Type B pancreatic cell (in vitro differentiated cells): ENCODE data around the gene NUDT6. TPM values are rescaled to one million over a fixed set of nuclear protein-coding genes. Genes with fewer than 3 reads are reported as not detected.

ENCODE experiments used
- DNase-seq: peaks from one replicate; pipeline ENCODE4 v3.0.0; 2021; ENCODE audit warnings: mixed read lengths; ENCODE audit not compliant: unreplicated experiment; ENCODE audit errors: extremely low spot score
- H3K27ac Mint-ChIP-seq: 2 replicates; pipeline ENCODE4 v1.8.0; 2021; ENCODE audit warnings: mild to moderate bottlenecking, mixed read lengths
- H3K27me3 Mint-ChIP-seq: 2 replicates; pipeline ENCODE4 v1.8.0; 2021; ENCODE audit warnings: mixed read lengths
- H3K36me3 Mint-ChIP-seq: 2 replicates; pipeline ENCODE4 v1.8.0; 2021; ENCODE audit warnings: mixed read lengths
- H3K4me1 Mint-ChIP-seq: one replicate; pipeline ENCODE4 v1.8.0; 2021; ENCODE audit warnings: mixed read lengths; ENCODE audit not compliant: unreplicated experiment
- H3K4me3 Mint-ChIP-seq: 2 replicates; pipeline ENCODE4 v1.8.0; 2021; ENCODE audit warnings: mild to moderate bottlenecking, mixed read lengths
- H3K9me3 Mint-ChIP-seq: 2 replicates; pipeline ENCODE4 v1.8.0; 2021; ENCODE audit warnings: mixed read lengths
- total RNA-seq: library from RNA; stranded (reverse); gene quantifications from 2 replicates; pipeline ENCODE4 v1.2.1, GENCODE V29; 2021; ENCODE audit warnings: low replicate concordance
- TF ChIP-seq, protein P1 (sequence below): fragments of 200-600 bp; sonication (generic); conservative IDR thresholded peaks from 2 replicates; pipeline ENCODE4 v1.5.0; 2021; ENCODE audit warnings: antibody characterized with exemption, mild to moderate bottlenecking

NUDT6 gene
- total RNA-seq, 1 donor from 2014 or later: 10.8 TPM

DNA sequence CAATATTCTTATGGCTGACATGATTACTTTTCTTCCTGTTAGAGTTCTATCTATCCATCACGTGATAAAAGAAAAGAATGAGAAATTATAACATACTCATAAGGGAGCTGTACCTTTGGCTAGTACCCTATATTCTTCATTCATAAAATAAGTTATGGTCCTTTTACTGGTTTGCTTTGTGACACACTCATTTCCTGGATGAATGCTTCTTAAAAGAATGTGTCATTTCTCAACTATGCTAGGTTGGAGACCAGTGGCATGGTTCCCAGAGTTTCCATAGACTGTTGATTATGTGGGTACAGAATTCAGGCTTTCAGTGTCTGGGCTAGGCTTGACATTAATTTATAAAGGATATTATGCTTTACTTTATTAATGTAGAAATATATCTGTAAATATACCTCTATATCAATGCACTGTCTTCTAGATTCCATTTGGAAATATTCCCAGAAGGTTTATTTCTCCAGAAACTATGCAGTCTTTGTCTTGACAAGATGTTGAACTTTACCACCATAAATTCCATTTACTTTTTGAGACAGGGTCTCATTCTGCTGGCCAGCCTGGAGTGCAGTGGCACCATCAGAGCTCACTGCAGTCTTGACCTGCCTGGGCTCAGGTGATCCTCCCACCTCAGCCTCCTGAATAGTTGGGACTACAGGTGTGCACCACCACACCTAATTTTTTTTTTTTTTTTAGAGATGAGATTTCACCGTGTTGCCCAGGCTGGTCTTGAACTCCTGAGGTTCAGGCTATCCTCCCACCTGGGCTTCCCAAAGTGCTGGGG, 23.8 kb downstream of the NUDT6 start:
- Mint-ChIP-seq H3K4me3 (no peak overlapping the region), H3K27ac (no peak overlapping the region), H3K27me3 (no peaks in the 10 kb centered on the region), H3K36me3 (peaks cover 11% of the 10 kb centered on the region), H3K9me3 (no peaks in the 10 kb centered on the region), H3K4me1 (no peaks in the 10 kb centered on the region)
- TF ChIP-seq, protein P1, sequence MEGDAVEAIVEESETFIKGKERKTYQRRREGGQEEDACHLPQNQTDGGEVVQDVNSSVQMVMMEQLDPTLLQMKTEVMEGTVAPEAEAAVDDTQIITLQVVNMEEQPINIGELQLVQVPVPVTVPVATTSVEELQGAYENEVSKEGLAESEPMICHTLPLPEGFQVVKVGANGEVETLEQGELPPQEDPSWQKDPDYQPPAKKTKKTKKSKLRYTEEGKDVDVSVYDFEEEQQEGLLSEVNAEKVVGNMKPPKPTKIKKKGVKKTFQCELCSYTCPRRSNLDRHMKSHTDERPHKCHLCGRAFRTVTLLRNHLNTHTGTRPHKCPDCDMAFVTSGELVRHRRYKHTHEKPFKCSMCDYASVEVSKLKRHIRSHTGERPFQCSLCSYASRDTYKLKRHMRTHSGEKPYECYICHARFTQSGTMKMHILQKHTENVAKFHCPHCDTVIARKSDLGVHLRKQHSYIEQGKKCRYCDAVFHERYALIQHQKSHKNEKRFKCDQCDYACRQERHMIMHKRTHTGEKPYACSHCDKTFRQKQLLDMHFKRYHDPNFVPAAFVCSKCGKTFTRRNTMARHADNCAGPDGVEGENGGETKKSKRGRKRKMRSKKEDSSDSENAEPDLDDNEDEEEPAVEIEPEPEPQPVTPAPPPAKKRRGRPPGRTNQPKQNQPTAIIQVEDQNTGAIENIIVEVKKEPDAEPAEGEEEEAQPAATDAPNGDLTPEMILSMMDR: no peak
- no peak for DNase-seq

DNA sequence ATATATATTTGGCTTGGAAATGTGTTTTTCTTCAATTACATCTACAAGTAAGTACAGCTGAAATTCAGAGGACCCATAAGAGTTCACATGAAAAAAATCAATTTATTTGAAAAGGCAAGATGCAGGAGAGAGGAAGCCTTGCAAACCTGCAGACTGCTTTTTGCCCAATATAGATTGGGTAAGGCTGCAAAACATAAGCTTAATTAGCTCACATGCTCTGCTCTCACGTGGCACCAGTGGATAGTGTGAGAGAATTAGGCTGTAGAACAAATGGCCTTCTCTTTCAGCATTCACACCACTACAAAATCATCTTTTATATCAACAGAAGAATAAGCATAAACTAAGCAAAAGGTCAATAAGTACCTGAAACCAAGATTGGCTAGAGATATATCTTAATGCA, 26.1 kb downstream of the NUDT6 start:
- no peak overlapping the region for H3K4me3 Mint-ChIP-seq
- H3K27ac Mint-ChIP-seq: no peak overlapping the region
- TF ChIP-seq, protein P1: no peak
- no peaks in the 10 kb centered on the region for H3K27me3 Mint-ChIP-seq
- no peaks in the 10 kb centered on the region for H3K4me1 Mint-ChIP-seq
- no peaks in the 10 kb centered on the region for H3K9me3 Mint-ChIP-seq
- no peak for DNase-seq
- H3K36me3 Mint-ChIP-seq: peaks cover 11% of the 10 kb centered on the region

- Mint-ChIP-seq H3K4me1 (no peaks in the 10 kb centered on the region), H3K9me3 (no peaks in the 10 kb centered on the region), H3K27ac (no peak overlapping the region), H3K36me3 (peaks cover 8% of the 10 kb centered on the region), H3K27me3 (no peaks in the 10 kb centered on the region), H3K4me3 (no peak overlapping the region)
- DNase-seq: no peak
- TF ChIP-seq, protein P1: no peak
Measured at GRCh38 chr4:122895336-122895995, 26.9 kb downstream of the NUDT6 start.

GRCh38 chr4:122894827-122895226, 27.6 kb downstream of the NUDT6 start:
- DNase-seq: no peak
- Mint-ChIP-seq H3K4me3 (no peak overlapping the region), H3K27ac (no peak overlapping the region), H3K36me3 (peaks cover 6% of the 10 kb centered on the region), H3K27me3 (no peaks in the 10 kb centered on the region), H3K4me1 (no peaks in the 10 kb centered on the region), H3K9me3 (no peaks in the 10 kb centered on the region)
- TF ChIP-seq, protein P1: no peak

GRCh38 chr4:122890147-122890795, 32.1 kb downstream of the NUDT6 start:
- no peak overlapping the region for H3K4me3 Mint-ChIP-seq
- no peak overlapping the region for H3K27ac Mint-ChIP-seq
- no peaks in the 10 kb centered on the region for H3K4me1 Mint-ChIP-seq
- TF ChIP-seq, protein P1: no peak
- H3K27me3 Mint-ChIP-seq: no peaks in the 10 kb centered on the region
- no peaks in the 10 kb centered on the region for H3K9me3 Mint-ChIP-seq
- no peak for DNase-seq
- H3K36me3 Mint-ChIP-seq: peaks cover 7% of the 10 kb centered on the region
